Ecto neural progenitor cell (in vitro differentiated cells): ENCODE results near the gene PRR7.
A peak's percentile ranks its signal among the peaks of the same experiment; 100 is the strongest.

Experiments used
- DNase-seq: peaks from one replicate; pipeline ENCODE4 v3.0.0-alpha.2; 2018; ENCODE audit warnings: low spot score

PRR7 gene

DNA sequence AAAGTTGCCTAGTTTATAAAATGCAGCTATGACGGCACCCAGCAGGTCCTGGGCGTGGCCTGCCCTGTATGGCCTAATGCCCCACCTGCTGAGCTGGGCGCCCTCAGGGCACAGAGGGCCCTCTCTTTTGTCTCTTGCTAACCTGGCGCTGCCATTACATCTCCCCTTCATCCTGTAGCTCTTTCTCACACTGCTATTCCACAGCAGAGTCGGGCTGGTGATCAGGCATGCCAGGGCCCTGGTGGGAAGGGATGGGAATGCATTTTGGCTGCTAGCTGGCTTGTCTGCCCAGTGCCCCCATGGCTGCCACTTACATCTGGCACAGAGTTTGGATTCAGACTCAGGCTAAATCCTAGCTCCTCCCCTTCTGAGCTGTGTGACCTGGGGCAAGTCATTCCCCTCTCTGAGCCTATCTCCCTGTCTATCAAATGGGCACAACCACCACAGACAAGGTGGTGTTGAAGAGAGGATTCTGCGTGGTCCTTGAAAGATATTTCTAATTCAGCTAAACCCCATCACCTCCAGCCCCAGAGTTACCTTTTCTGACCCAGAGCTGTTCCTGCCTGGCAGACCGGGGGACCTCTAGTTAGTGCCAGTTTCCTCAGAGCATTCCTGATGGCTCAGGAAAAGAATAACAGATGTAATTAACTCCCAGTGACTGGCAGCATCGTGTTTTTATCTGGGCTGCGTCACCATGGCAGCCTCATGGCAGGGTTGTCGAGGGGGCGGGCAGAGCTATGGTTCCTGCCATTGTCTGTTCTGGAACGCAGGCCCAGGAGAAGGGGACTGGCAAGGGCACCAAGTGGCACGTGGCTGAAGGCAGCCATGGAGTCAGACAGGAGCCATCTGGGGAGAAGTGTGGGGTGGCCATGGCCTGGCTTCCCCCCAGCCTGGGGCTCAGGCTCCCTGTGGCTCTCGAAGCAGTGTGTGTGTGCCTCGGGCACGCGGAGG lies 6.3 kb downstream of the PRR7 start:
- DNase-seq = no peak

GRCh38 chr5:177453852-177454396 lies 7.3 kb downstream of the PRR7 start:
- no peak for DNase-seq

DNA sequence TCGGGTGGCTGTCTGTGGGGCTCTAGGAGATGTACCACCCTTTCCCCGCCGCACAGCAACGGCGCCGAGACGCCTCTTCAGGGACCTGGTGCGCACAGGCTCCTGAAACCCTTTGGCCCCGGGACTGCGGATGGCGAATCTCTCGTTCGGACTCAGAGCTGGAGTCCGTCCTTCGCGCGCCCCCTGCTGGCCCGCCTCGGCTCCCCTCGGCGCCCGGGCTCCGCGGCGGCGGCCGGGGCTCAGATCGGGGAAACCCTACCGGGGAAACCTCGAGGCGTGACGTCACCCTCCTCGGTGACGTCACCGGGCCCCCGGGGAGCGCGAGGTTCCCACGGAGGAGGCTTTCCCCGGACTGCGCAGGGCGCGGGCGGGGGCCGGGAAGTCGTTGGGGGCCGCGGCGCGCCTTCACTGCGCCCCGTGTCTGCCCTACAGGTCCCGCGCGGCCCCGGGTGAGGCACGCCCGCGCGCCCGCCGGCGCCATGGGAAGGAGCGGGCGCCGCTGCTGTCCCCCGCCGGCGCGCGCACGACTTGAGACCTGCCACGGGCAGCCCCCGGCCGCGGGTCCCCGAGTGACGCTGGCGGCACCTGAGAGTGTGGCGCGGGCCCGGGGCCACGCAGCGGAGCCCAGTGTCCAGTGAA lies 7.9 kb downstream of the PRR7 start:
- DNase-seq = peak; percentile 95

DNA sequence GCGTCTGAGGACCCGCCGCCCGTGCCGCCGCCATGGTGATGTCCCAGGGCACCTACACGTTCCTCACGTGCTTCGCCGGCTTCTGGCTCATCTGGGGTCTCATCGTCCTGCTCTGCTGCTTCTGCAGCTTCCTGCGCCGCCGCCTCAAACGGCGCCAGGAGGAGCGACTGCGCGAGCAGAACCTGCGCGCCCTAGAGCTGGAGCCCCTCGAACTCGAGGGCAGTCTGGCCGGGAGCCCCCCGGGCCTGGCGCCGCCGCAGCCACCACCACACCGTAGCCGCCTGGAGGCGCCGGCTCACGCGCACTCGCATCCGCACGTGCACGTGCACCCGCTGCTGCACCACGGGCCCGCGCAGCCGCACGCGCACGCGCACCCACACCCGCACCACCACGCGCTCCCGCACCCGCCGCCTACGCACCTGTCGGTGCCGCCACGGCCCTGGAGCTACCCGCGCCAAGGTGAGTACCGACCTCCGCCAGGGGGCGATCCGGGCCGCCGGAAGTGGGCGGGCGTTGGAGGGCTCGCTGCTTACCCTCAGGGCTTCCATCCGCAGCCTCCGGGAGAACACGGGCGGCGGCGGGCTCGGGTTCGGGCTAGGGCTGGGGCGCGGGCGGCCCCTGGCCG lies 8.5 kb downstream of the PRR7 start:
- DNase-seq = peak; percentile 94

DNA sequence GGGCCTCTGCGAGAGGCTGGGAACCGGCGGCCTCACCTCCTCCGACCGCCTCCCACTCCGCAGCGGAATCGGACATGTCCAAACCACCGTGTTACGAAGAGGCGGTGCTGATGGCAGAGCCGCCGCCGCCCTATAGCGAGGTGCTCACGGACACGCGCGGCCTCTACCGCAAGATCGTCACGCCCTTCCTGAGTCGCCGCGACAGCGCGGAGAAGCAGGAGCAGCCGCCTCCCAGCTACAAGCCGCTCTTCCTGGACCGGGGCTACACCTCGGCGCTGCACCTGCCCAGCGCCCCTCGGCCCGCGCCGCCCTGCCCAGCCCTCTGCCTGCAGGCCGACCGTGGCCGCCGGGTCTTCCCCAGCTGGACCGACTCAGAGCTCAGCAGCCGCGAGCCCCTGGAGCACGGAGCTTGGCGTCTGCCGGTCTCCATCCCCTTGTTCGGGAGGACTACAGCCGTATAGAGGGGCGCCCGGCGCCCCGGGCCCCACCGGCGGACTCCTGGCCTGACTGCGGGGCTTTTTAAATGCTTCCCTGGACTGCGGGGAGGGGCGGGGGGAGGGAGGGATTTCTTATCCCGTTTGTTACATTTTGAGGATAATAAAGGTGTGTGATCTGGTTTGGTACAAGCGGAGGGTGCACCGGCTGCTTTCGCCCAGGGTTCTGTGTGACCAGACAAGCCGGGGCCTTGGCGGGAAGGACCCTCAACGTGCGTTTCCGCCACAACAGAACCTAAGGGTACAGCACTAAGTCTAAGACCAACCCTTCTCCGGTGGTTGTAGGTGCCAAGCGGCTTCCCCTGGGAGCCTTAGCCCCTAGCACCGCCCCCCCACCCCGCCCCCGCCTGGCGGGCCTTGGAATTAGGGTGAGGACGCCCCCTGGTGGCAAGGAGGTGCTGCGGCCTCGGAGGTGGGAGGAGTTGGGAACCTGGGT lies 9.3 kb downstream of the PRR7 start:
- peak; percentile 97 for DNase-seq

- DNase-seq = no peak
Measured at GRCh38 chr5:177456591-177456964, 10.0 kb downstream of the PRR7 start.

DNA sequence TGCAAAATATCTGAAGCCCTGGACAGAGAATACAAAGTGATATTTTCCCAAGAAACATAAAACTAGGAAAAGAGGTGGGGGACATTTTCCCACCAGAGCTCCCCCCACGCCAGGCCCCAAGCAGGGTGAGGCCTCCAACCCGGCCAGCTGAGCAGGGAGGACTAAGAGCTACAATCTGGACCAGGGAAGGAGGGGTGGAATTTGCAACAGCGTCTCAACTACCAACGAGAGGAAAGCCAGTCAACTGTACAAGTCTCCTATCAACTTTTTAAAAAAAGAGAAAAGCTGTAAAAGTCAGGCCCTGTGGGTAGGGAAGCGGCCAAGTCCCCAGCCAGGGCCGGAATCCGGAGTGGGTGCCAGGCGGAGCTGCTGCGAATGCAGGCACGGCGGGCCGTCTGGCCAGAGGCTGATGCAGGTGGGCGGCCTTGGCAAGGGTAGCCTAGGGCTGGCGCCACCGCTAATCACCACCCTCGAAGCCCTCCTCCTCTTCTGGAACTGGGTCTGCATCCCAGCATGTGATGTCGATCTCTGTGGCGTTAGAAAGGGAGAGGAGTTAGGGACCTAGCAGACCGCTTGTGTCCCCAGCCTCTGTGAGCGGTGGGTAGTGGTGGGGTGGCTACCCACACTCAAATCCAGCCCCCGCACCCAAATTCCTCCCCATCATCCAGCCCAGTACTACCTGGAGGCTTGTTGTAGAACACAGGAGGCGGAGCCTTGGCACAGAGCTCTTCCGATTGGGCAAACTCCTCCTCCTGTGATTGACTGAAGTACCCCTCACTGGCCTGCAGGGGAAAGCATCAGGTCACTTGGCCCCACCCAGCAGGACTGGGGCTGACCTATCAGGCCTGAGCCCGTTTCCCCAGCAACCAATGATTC lies 10.6 kb downstream of the PRR7 start:
- DNase-seq = peak; percentile 96

DNA sequence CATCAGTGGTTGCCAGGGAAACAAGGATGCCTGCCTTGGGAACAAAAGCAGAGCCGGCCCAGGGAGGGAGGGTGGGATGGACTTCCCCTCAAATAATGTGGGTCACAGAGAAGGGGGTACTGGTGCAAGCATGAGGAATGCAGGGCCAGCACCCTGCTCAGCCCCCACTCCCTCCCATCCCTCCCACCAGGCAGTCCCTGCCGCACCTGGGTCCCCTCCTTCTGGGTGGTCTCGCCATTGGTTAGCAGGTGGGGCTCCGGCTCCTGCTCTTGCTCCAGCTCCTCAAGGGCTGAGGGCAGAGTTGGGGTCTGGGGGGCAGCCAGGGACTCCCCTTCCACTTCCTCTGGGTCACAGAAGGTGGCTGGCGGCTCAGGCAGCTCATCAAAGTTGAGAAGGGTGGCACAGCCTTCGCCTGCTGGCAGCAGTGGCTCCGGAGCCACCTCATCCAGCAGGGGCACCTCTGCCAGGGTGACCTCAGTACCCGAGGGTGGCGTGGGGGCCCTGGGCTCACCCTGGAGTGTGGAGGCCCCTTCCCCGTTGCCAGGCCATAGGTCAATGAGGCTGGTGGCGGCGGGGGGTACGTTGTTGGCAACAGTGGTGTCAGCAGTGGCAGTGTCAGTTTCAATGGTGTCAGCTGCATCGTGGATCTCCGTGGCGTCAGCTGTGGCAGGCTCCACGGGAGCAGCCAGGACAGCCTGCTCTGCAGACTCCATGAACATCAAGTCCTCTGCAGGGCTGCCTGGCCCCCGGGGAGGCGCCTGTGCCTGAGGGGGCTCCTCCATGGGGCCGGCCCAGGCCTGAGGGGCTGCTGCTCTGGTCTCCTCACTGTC lies 11.5 kb downstream of the PRR7 start:
- no peak for DNase-seq

DNA sequence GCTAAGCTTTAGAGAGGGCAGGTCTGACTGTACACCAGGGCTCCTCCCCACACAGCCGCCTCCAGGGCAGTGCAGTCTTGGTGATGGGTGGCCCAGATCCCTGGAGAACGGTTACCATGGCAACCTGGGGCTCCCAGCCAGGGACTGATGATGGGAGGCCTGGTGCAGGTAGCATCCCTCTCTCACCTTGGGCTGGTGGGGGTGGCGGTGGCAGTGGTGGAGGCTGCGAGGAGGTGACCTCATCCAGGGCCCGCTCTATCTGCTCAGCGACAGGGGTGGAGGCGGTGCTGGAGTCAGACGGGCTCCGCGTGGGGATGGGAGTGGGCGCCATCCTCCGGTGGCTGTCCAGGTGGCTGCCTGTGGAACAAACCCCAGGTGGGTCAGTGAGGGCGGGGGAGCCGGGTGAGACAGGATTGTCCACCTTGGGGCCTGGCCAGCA lies 12.3 kb downstream of the PRR7 start:
- DNase-seq = no peak

DNA sequence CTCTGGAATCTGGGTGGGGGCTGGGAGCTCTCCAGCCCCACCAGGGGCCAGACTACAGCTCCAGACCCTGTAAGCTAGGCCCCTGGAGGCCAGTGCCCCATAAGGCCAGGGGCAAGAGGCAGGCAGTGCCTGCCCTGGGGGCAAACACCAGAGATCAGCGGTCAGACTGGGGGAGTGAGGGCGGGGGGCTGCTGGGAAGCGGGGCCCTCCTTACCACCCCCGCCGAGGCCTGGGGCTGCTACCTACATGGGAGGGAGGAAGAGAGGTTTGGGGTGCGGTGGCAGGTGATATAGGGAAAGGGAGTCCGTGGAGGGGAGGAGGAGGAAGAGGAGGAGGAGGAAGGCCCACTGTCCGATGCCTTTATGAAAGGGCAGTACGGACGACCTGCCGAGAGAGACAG lies 12.7 kb downstream of the PRR7 start:
- DNase-seq = no peak

DNA sequence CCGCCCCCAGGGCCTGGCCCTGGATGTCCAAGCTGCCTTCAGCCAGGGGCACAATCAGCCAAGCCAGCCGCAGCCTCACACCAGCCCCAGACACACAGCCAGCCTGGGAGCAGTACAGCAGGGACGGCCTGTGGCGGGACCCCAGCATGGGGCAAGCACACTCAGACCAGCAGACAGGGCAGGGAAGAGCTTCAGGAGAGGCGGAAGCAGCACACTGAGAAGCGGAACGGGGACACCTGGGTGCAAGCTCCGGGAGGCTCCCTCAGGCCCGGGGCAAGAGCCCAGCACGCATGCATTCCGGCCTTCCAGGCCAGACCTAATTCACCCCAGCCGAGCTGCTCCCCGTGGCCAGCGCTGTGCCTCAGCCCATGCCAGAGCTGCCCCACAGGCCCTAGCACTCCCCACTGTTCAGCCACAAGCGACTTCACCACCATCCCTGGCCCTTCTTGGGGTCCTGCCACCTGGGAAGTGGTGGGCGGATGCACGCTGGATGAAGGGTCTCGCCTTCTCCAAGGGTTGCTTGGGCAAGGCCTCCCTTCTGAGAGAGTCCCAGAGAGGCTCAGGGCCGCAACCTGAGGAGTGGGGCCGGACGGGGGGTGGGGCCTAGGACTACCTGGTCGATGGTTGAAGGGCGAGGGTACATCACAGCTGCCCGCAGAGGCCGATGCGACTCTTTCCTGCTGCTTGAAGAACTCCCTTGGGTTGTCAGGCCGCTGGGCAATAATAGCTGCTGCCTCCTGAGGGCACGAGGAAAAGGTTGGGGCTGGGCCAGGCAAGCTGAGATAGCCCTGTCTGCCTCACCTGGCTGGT lies 13.4 kb downstream of the PRR7 start:
- DNase-seq = no peak

GRCh38 chr5:177462021-177462670 lies 15.5 kb downstream of the PRR7 start:
- no peak for DNase-seq

- DNase-seq = no peak
Measured at GRCh38 chr5:177465044-177465443, 18.4 kb downstream of the PRR7 start.

GRCh38 chr5:177466861-177467260 lies 20.2 kb downstream of the PRR7 start:
- DNase-seq = no peak

DNA sequence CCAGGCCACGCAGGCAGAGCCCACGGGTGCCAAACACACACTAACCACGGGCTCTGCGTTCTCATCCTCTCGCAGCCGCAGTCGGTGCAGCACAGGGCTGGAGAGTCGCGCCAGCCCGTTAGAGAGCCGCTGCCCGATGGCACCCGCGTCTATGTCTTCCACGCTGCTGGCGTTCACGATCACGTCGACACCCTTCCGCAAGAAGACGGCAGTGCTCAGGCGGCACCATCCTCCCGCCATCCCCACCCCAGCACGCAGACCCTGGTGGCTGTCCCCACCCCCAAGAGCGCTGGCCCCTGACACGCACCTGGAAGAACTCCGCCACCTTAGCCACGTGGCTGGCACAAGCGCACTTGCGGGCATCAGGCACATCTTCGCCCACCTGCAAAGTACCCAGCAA lies 20.8 kb downstream of the PRR7 start:
- DNase-seq = no peak

GRCh38 chr5:177468329-177468684 lies 21.7 kb downstream of the PRR7 start:
- no peak for DNase-seq

GRCh38 chr5:177468685-177469628 lies 22.3 kb downstream of the PRR7 start:
- peak; percentile 76 for DNase-seq
